Activated CD8-positive, alpha-beta T cell treated with anti-CD3 and anti-CD28 coated beads for 36 hours (primary cell): ENCODE data around the gene KHDC4. TPM values are rescaled to one million over a fixed set of nuclear protein-coding genes. Genes with fewer than 3 reads are reported as not detected.

ENCODE experiments used
- ATAC-seq: fragments of 200-7000 bp; cut with Tn5 transposase; one replicate; pipeline ENCODE4 v1.10.0; 2021; ENCODE audit warnings: mild to moderate bottlenecking, moderate library complexity
- CTCF ChIA-PET: fragments of 350-600 bp; sonication (Branson Sonifier 250); formaldehyde crosslinking; loops from one replicate; lab custom pipeline; 2021; ENCODE audit warnings: antibody characterized with exemption; lab: Charles Lee
- POLR2A ChIA-PET: fragments of 350-600 bp; sonication (Branson Sonifier 250); formaldehyde crosslinking; loops from one replicate; lab custom pipeline; 2021; ENCODE audit warnings: antibody characterized with exemption; lab: Charles Lee
- DNase-seq: peaks from one replicate; pipeline ENCODE4 v3.0.0-alpha.2; 2020
- H3K27ac Mint-ChIP-seq: one replicate; pipeline ENCODE4 v1.8.0; 2021; ENCODE audit warnings: mild to moderate bottlenecking, mixed read lengths
- H3K27me3 Mint-ChIP-seq: one replicate; pipeline ENCODE4 v1.8.0; 2021; ENCODE audit warnings: mixed read lengths
- H3K36me3 Mint-ChIP-seq: one replicate; pipeline ENCODE4 v1.8.0; 2021; ENCODE audit warnings: low read depth, mixed read lengths
- H3K4me1 Mint-ChIP-seq: one replicate; pipeline ENCODE4 v1.8.0; 2021; ENCODE audit warnings: low read depth, mixed read lengths
- H3K4me3 Mint-ChIP-seq: one replicate; pipeline ENCODE4 v1.8.0; 2021; ENCODE audit warnings: mild to moderate bottlenecking, moderate library complexity, mixed read lengths
- H3K9me3 Mint-ChIP-seq: one replicate; pipeline ENCODE4 v1.8.0; 2021; ENCODE audit warnings: mixed read lengths
- CTCF ChIP-seq: fragments of 200-600 bp; IDR thresholded peaks from one replicate; pipeline ENCODE4 v1.8.0; 2022; ENCODE audit warnings: antibody characterized with exemption, mild to moderate bottlenecking
- intact Hi-C: fragments of 100-400 bp; cut with micrococcal nuclease; formaldehyde crosslinking; loops from one replicate; pipeline ENCODE4 v1.10.0; 2022
- total RNA-seq, 2 experiments: library from RNA; stranded (reverse); gene quantifications; one replicate each; pipeline ENCODE4 v1.2.3, GENCODE V29; 2021

Gene KHDC4
- total RNA-seq, 2 experiments from 2014 or later = 68.1 to 71.3 TPM

DNA sequence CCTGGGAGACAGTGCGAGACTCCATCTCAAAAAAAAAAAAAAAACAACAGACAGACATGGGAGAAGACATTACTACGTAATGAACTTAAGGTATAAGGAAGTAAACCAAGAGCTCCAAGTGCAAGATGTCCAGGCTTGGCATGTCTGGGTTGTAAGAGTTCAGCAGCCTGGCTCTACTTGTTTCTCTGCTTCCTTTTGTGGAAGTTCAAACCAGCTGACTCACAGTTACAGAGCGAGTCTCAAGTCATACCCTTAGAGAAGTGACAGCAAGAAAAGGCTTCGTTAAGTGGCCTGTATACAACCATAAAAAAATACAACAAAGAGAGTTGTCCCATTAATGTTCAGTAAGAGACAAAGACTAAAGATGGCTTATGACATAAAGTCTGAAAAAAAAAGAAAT lies 24.3 kb downstream of the KHDC4 start:
- ChIA-PET POLR2A (interaction anchor here (1.2 kb wide), 1 partner anchor 30 kb away, joined by 3 read pairs; no protein-coding TSS in a partner anchor), CTCF (interaction anchor here (1.3 kb wide), 1 partner anchor 53 kb away, joined by 3 read pairs; the partner anchor contains the start of gene GON4L)
- Mint-ChIP-seq H3K4me1 (peaks cover 21% of the 10 kb centered on the region), H3K9me3 (no peaks in the 10 kb centered on the region), H3K27ac (peak overlapping the region; percentile 98), H3K36me3 (peaks cover 41% of the 10 kb centered on the region), H3K4me3 (peak overlapping the region; percentile 94), H3K27me3 (no peaks in the 10 kb centered on the region)
- TF ChIP-seq CTCF = no peak
- no peak for DNase-seq
- intact Hi-C loops = no loop called here
- no peak for ATAC-seq

DNA sequence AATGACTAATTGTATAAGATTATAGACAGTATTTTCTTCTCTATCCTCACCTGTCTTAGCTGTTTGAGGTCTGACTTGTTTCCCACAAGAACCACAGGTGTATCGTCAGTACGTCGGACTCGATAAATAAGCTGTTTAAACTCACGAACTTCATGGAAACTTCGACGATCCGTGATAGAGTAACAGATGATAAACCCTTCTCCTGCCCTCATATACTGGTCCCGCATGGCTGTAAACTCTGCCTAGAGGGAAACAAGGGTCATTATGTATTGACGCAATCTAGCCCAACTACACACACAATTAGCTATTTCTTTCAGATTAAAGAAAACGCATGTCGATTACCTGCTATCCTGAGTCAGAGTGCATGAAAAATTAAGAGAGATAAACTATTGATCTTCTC lies 30.0 kb downstream of the KHDC4 start:
- no peak for ATAC-seq
- no peak overlapping the region for H3K4me3 Mint-ChIP-seq
- ChIA-PET POLR2A (interaction anchor here (0.6 to 1.2 kb wide), 2 partner anchors 9 kb away, joined by 3 to 4 read pairs; no protein-coding TSS in a partner anchor), CTCF (interaction anchor here (0.6 to 1.8 kb wide), 5 partner anchors 12 to 113 kb away, joined by 3 to 7 read pairs (median 3); no protein-coding TSS in a partner anchor)
- H3K27ac Mint-ChIP-seq = peak overlapping the region; percentile 61
- TF ChIP-seq CTCF = no peak
- peaks cover 4% of the 10 kb centered on the region for H3K4me1 Mint-ChIP-seq
- no peaks in the 10 kb centered on the region for H3K27me3 Mint-ChIP-seq
- intact Hi-C loops = no loop called here
- no peaks in the 10 kb centered on the region for H3K9me3 Mint-ChIP-seq
- no peak for DNase-seq
- H3K36me3 Mint-ChIP-seq = peaks cover 46% of the 10 kb centered on the region

DNA sequence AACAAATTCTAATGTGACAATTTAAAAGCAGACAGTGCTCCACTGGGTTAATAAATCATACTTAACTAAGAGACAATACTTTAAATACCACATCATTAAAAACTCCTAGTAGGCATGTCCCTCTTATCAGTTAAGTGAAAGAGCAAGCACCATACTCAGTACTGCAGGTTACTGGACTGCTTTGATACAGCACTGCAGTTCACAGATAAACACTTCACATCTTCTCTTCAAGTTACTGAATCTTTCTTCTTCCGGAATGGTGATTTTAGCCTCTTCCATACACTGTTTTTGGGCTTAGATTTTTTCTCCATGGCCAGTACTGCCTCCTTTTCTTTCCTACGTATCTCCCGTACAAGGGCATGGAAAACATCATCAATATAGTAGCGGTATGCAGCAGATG lies 34.1 kb downstream of the KHDC4 start:
- intact Hi-C loops = no loop called here
- ChIA-PET CTCF (no interaction called here), POLR2A (interaction anchor here (0.7 kb wide), 1 partner anchor 40 kb away, joined by 3 read pairs; no protein-coding TSS in a partner anchor)
- no peak for ATAC-seq
- Mint-ChIP-seq H3K27ac (no peak overlapping the region), H3K9me3 (no peaks in the 10 kb centered on the region), H3K36me3 (peaks cover 48% of the 10 kb centered on the region), H3K4me3 (no peak overlapping the region), H3K4me1 (peaks cover 7% of the 10 kb centered on the region), H3K27me3 (no peaks in the 10 kb centered on the region)
- TF ChIP-seq CTCF = no peak
- DNase-seq = no peak

DNA sequence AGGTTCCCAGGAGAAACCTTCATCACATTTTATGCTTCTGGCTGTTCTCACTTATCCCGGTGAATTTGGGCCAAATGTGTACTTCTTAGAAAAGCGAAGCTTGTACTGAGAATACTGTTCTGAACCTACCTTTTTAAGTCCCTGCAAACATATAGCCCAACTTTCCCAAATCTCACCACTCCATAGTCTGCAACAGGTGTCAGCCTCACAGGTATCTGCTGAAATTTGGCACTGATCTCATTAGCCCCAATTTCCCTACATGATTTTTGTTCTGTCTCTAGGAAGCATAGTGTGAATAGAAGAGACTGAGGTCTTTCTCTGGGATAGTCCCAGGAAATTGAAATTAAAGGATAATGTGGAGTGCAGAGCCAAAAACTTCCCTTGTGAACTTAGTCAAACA lies 34.5 kb downstream of the KHDC4 start:
- ATAC-seq = no peak
- POLR2A ChIA-PET = no interaction called here
- CTCF ChIA-PET = interaction anchor here (2.5 kb wide), 1 partner anchor 90 kb away, joined by 8 read pairs; no protein-coding TSS in a partner anchor
- no peak for DNase-seq
- H3K36me3 Mint-ChIP-seq = peaks cover 47% of the 10 kb centered on the region
- peak overlapping the region; percentile 32 for H3K27ac Mint-ChIP-seq
- intact Hi-C loops = no loop called here
- TF ChIP-seq CTCF = no peak
- peaks cover 7% of the 10 kb centered on the region for H3K4me1 Mint-ChIP-seq
- H3K9me3 Mint-ChIP-seq = no peaks in the 10 kb centered on the region
- no peak overlapping the region for H3K4me3 Mint-ChIP-seq
- H3K27me3 Mint-ChIP-seq = no peaks in the 10 kb centered on the region

DNA sequence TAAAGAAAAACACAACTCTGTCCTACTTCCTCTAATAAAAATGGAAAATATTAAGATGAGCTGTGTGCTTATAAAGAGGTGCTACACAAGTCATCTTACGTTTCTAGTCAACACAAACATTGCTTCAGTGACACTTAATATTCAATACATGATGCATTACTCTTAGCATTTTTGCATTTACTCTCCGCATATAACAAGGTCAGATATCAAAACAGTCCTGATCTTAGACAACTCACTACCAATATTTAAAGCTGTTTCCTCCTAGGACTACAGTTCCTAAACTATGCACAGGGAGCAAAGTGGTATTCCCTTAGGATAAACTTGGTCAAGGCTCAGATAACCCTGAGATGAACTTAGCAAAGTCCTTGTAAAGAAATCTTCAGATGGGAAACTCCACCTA lies 35.3 kb downstream of the KHDC4 start:
- intact Hi-C loops = no loop called here
- Mint-ChIP-seq H3K9me3 (no peaks in the 10 kb centered on the region), H3K36me3 (peaks cover 39% of the 10 kb centered on the region), H3K4me1 (peaks cover 6% of the 10 kb centered on the region), H3K27me3 (no peaks in the 10 kb centered on the region), H3K27ac (no peak overlapping the region), H3K4me3 (no peak overlapping the region)
- ChIA-PET POLR2A (interaction anchor here (1.3 kb wide), 1 partner anchor 25 kb away, joined by 3 read pairs; no protein-coding TSS in a partner anchor), CTCF (interaction anchor here (2.5 kb wide), 1 partner anchor 91 kb away, joined by 8 read pairs; no protein-coding TSS in a partner anchor)
- ATAC-seq = no peak
- TF ChIP-seq CTCF = no peak
- DNase-seq = no peak
